ENCODE results near the gene CRTC3.
"Not testable (repeated sequence)": the region's sequence is repeated elsewhere in the genome, so short reads cannot be mapped to it uniquely, and the experiment has no call there.

Gene CRTC3

GRCh38 chr15:90650117-90650955, 120.6 kb downstream of the CRTC3 start:
- no peak for DNase-seq (ENCODE audit: low read depth)

GRCh38 chr15:90650956-90651689, 121.4 kb downstream of the CRTC3 start:
- no peak for DNase-seq (ENCODE audit: low read depth)

- no peak for DNase-seq (ENCODE audit: low read depth)
Observed at GRCh38 chr15:90654233-90655136, 124.8 kb downstream of the CRTC3 start.

- not testable (repeated sequence) for DNase-seq (ENCODE audit: low read depth)
Observed at GRCh38 chr15:90657520-90658172, 127.9 kb downstream of the CRTC3 start.

GRCh38 chr15:90659481-90659880, 129.8 kb downstream of the CRTC3 start:
- no peak for DNase-seq (ENCODE audit: low read depth)

GRCh38 chr15:90660195-90660998, 130.7 kb downstream of the CRTC3 start:
- peak; percentile 75 for DNase-seq (ENCODE audit: low read depth)

GRCh38 chr15:90660999-90661330, 131.2 kb downstream of the CRTC3 start:
- DNase-seq (ENCODE audit: low read depth), result not testable (repeated sequence)

GRCh38 chr15:90664081-90664461, 134.3 kb downstream of the CRTC3 start:
- DNase-seq (ENCODE audit: low read depth), result not testable (repeated sequence)

- DNase-seq (ENCODE audit: low read depth), result no peak
Observed at GRCh38 chr15:90664650-90665287, 135.0 kb downstream of the CRTC3 start.

GRCh38 chr15:90665288-90666134, 135.8 kb downstream of the CRTC3 start:
- no peak for DNase-seq (ENCODE audit: low read depth)

GRCh38 chr15:90666135-90666909, 136.6 kb downstream of the CRTC3 start:
- DNase-seq (ENCODE audit: low read depth), result no peak

- DNase-seq (ENCODE audit: low read depth), result no peak
Observed at GRCh38 chr15:90667073-90667754, 137.5 kb downstream of the CRTC3 start.

- not testable (repeated sequence) for DNase-seq (ENCODE audit: low read depth)
Observed at GRCh38 chr15:90667755-90668345, 138.1 kb downstream of the CRTC3 start.

GRCh38 chr15:90670631-90671030, 140.9 kb downstream of the CRTC3 start:
- not testable (repeated sequence) for DNase-seq (ENCODE audit: low read depth)

GRCh38 chr15:90671216-90671615, 141.5 kb downstream of the CRTC3 start:
- DNase-seq (ENCODE audit: low read depth), result no peak

GRCh38 chr15:90673357-90673756, 143.6 kb downstream of the CRTC3 start:
- DNase-seq (ENCODE audit: low read depth), result not testable (repeated sequence)

GRCh38 chr15:90674476-90674875, 144.8 kb downstream of the CRTC3 start:
- no peak for DNase-seq (ENCODE audit: low read depth)

GRCh38 chr15:90675464-90675863, 145.7 kb downstream of the CRTC3 start:
- no peak for DNase-seq (ENCODE audit: low read depth)

All from non-pigmented ciliary epithelial cell (primary cell).